GM18519 (cell line): Measurements from ENCODE around the gene POLR2J2.
A peak's percentile ranks its signal among the peaks of the same experiment; 100 is the strongest.
"Not testable (repeated sequence)": the region's sequence is repeated elsewhere in the genome, so short reads cannot be mapped to it uniquely, and the experiment has no call there.

Experiments used
- ATAC-seq: cut with Tn5 transposase; IDR thresholded peaks from one replicate; pipeline ENCODE4 v1.9.1; 2021; ENCODE audit warnings: mild to moderate bottlenecking, moderate library complexity; ENCODE audit not compliant: unreplicated experiment, low FRiP score

Gene POLR2J2

DNA sequence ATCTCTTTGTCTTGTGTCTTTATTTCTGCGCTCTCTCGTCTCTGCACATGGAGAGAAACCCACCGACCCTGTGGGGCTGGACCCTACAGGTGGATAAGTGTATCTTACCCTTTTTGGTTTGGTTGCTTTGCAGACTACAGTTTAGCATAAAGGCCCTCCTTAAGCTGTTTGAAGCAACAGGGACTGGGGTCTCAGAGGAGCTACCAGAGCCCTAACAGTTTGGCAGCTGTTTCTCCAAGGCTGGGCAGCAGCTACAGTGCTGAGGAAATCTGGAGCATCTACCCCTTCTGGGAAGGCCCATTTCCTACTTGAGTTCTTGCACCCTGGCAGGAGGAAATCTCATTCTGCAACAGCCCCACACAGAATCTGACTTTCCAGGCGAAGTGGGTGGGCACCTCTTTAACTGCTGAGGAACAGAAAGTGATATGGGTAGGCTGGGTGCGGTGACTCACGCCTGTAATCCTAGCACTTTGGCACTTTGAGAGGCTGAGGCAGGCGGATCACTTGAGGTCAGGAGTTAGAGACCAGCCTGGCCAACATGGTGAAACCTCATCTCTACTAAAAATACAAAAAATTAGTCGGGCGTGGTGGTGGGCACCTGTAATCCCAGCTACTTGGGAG, 2.1 kb upstream of the POLR2J2 start:
- not testable (repeated sequence) for ATAC-seq

DNA sequence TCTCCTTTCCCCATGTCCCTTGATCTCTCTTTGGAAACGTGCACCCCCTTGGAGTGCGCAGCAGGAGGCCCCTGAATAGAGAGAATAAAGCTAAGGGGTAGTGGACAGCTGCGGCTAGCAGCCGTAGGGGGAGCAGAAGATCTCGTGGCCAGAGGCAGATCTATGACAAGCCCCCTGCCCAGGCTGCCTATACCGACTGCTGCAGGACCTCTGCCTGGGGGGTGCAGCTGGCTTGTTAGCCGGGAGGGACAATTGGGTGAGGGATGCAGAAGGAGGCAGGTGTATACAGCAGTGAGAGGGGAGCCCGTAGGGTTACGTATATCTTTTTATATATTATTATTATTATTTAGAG, 469 bp upstream of the POLR2J2 start:
- peak; percentile 17 for ATAC-seq

DNA sequence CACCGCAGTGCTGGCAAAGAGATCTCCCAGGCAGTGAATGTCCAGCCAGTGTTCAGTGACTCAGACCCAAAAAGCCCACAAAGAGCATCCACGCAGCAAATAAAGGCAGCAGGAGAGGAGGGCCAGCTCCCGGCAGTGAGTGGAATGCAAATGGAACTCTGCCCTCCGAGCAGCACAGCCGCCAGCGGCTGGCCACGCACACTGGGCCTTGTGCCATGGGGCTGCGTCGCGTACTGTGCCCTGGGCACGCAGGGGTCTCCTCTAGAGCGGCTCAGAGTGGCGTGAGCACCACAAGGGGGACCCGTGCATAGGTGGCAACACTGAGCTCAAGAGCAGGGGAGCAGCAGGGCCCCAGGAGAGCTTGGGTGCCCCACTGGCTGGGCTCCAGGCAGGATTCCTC, 3.9 kb downstream of the POLR2J2 start:
- ATAC-seq: not testable (repeated sequence)

DNA sequence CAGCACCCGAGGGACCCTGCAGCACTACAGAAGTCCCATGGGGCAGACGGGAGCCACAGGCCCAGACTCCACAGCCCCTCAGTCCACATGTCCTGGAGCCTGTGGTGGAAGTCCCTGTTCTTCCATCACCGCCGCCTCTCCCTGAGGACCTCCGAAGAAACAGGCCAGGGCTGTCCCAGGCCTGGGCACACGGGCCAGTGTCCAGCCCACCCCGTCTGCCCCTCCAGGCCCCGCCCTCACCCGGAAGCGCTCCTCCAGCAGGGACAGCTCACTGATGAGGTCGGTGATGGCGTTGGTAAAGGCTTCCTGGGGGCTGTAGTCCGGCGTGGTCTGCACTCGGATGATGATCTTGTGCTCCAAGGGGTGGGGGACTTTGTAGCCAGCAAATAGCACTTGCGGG, 4.6 kb downstream of the POLR2J2 start:
- ATAC-seq: not testable (repeated sequence)

DNA sequence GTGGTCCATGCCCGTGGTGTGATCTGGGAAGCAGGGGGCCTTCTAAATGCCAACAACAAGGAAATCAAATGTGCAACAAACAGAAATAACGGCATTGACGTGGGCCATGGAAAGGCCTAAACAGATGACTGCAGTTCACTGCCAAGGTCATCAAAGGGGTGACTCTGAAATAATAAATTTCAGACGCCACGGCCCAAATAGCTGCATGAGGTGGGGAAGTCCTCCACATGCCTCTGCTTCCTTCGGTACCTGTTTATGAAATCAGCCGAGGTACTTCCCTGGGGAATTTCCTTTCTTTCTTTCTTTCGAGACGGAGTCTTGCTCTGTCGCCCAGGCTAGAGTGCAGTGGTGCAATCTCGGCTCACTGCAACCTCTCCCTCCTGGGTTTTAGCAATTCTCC, 6.7 kb downstream of the POLR2J2 start:
- not testable (repeated sequence) for ATAC-seq

DNA sequence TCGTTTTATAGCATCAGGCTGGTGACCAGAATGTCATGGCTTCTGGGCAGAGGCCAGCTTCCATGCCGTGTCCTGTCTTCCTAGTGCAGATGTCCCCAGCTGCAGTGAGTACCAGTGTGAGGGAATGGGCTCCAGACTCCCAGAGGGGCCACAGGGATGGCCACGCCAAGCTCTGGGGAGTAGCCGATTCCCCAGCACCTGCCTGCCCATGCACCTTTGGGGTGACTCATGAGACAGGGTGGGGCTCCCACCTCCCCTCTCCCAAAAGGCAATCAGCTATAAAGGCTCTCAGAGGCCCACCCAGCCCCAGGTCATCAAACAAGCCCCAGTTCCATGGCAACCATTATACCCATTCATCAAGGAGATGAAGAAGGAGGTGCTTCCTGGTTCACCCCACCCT, 21.5 kb downstream of the POLR2J2 start, which contains the start of gene SPDYE2B:
SPDYE2B (plus strand) TSS at position 396 of the 400 bp plus-strand sequence. CDS start 2,030 bp downstream, outside the sequence.
- not testable (repeated sequence) for ATAC-seq

DNA sequence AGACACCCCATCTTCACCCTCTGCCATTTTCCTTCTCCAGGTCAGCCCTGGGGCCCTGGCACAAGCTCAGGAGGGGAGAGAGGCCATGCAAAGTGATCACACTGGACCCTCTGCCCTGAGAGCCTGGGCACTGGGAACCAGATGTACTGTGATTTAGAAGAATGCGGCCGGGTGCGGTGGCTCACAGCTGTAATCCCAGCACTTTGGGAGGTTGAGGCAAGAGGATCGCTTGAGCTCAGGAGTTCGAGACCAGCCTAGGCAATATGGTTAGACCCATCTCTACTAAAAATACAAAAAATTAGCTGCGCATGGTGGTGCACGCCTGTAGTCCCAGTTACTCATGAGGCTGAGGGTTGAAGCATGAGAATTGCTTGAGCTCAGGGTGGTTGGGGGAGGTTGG, 23.6 kb downstream of the POLR2J2 start:
- ATAC-seq: not testable (repeated sequence)

DNA sequence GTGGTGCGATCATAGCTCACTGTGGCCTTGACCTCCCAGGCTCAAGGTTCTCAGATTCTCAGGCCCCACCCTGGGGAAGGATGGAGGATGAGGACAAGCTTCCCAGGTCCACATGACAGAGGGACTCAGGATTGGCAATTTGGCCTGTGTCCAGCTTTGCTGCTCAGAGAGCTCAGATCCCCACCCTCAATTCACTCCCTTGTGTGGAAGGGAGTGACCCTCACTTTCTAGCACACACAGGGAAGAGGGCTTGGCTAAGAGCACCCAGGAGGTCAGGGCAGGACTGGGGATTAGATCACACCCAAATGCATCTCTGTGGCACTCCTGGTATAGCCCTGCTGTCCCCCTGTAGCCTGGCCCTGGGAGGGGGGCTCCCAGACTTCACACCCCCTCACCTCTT, 28.1 kb downstream of the POLR2J2 start:
- ATAC-seq: not testable (repeated sequence)

DNA sequence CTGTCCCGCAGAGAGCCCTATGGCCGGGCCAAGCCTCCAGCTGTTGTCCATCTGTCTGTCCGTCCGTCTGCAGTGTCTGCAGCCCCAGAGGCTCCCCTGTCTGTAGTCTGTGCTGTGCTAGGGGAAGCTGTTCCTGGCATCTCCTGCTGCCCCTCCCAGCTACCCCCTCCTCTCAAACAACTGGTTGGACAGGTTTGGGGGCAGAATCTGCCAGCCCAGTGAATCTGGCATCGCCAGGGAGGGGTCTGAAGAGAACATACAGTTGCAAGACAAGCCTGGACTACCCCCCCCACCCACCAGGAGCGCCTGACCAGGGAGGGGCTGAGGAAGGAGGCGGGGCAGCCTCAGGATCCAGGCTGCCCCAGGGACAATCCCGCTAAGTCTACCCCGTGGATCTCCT, 28.8 kb downstream of the POLR2J2 start, which contains the start of gene UPK3BL1:
UPK3BL1 (minus strand) TSS at position 101 of the 400 bp plus-strand sequence; CDS start at position 51, 50 bp downstream.
- ATAC-seq: not testable (repeated sequence)

DNA sequence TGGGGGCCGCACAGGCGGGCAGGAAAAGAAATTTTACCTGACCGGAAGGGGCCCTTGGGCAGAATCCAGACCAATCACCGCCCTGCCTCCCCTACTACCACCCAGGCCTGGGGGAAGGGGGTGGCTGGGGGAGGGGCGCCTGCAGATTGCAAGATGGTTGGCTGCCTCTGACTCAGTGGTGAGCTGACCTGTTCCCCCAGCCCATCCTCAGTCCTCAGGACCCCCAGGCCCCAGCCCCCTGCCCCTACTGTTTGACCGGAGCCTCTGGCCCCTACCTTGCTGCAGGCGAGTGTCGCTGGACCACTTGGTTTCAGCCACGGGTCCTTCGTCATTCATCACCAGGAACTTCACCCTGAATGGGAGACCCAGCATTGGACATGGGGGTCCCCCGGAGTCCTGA, 32.6 kb downstream of the POLR2J2 start:
- ATAC-seq: not testable (repeated sequence)

DNA sequence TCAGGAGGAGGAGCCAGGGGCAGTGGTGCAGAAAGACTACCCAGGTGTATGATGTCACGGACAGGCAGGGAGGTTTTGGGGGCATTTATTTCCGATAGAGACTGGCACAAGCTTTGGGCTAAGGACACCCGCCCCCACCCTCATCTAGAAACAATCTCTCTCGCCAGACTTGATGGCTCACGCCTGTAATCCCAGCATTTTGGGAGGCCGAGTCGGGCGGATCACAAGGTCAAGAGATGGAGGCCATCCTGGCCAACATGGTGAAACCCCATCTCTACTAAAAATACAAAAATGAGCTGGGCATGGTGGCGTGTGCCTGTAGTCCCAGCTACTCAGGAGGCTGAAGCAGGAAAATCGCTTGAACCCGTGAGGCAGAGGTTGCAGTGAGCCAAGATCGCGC, 34.5 kb downstream of the POLR2J2 start:
- ATAC-seq: not testable (repeated sequence)

DNA sequence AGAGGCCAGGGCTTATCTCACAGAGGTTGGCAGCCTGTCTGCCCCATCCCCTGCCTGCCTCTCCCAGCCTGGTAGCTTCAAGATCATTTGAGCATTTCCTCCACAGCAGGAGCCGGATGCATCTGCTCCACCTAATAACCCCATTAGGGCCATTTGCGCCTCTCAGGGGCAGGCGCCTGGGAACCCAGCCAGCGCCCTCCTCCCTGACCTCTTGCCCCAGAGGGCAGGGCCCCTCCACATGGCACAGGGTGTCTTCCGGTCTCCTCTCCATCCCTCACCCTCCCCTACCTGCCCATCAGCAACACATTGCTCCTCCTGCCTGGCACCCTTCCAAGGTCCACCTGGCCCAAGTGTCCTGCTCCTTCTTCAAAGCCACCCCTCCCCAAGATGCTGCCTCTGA, 36.1 kb downstream of the POLR2J2 start:
- ATAC-seq: not testable (repeated sequence)

DNA sequence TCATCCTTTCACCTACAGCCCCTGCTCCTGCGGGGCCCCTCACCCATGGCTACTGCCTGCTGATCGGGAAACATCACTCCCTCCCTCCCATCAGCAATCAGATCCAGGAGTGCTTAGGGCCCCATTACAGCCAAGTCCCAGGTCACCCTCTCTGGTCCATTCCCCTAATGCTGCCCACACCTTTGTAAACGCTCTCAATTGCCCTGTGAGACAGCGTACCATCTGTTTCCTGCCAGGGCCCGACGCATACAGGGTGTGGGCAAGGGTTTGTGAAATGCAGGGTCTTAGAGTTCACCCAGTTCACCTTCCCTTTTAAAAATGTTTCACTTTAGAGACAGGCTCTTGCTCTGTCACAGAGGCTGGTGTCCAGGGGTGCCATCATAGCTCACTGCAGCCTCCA, 37.2 kb downstream of the POLR2J2 start:
- not testable (repeated sequence) for ATAC-seq

DNA sequence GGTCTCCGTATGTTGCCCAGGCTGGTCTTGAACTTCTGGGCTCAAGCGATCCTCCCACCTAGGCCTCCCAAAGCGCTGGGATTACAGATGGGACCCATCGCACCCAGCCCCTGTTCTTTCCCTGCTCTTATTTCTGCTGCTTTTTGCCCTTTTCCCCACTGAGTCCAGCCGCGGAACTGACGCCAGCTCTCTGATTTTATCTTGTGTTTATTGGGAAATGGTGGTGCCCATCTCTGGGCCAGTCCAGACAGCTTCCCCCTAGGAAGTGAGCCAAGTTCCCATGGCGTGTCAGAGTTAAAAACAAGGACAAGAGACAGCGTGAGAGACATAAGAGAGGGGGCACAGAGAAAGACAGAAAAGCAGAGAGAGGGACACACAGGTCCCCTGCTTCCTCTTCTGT, 40.8 kb downstream of the POLR2J2 start:
- ATAC-seq: not testable (repeated sequence)

DNA sequence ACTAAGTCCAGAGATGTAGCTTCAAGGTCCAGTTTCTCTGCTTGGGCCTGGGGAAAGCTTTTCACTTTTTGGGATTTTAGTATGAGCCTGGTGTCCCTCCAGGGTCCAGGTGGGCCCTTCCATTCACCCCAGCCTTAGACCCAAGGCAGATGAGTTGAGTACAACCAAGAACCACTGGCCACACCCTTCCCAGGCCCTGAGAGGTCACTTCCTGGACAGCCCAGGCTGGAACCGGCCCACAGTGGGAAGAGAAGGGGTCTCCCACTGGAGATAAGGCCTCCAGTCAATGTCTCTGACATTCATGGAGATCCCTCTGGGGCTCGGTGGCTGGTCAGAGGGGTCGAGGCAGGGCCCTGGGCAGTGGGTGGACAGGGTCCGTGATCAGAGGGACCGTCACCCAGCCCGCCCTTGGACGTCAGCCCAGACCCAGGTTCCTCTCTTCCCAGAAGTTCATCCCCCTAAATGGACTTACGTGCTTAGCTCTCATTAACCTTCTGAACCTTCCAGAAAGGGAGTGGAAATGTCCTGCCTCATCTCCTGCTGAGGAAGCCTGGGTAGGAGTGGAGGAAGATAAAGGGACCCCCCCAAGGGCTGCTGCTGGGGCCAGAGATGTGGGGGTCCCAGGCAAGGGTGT, 44.1 kb downstream of the POLR2J2 start:
- ATAC-seq: not testable (repeated sequence)

DNA sequence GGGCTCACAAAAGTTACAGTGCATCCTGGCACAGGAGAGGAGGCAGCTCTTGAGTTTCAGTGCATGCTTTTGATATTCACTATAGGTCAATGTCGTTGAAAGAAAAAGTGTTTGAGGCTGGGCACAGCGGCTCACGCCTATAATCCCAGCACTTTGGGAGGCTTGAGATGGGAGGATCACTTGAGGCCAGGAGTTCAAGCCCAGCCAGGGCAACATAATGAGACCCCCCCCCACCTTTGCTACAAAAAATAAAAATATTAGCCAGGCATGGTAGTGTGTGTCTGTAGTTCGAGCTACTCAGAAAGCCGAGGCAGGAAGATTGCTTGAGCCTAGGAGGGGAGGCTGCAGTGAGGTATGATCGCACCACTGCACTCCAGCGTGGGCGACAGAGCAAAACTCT, 53.3 kb downstream of the POLR2J2 start:
- not testable (repeated sequence) for ATAC-seq

DNA sequence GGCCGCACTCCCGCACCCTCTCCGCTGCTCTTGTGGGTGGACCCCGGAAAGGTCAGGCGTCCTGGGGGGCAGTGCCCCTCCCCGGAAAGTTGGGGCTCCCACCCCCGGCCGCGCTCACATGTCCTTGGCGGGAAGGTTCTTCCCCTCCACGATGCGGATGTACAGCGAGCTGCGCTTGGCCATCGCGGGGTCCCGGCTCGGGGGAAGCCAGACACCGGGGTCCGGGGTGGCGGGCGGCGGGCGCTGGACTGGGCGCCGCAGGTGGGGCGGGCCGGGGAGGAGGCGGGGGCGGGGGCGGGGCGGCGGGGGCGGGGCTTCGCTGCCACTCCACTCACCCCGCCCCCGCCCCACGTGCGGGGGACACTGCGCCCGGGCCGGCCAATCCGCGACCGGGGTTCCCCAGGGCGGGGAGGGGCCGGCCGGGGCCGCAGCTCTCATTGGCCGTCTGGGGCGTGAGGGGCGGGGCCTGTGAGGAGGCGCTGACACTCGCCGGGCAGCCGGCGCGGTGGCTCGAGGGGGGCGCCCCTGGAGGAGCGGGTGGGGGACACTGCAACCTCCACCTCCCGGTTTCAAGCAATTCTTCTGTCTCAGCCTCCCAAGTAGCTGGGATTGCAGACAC, 54.8 kb downstream of the POLR2J2 start, which contains the start of gene RASA4:
RASA4 (minus strand) TSS at position 250 of the 619 bp plus-strand sequence; CDS start at position 183, 67 bp downstream.
- peak; percentile 45 for ATAC-seq
